ENCODE results near the gene BRD3OS.
A peak's percentile ranks its signal among the peaks of the same experiment; 100 is the strongest.

BRD3OS gene, protein sequence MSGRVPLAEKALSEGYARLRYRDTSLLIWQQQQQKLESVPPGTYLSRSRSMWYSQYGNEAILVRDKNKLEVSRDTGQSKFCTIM

DNA sequence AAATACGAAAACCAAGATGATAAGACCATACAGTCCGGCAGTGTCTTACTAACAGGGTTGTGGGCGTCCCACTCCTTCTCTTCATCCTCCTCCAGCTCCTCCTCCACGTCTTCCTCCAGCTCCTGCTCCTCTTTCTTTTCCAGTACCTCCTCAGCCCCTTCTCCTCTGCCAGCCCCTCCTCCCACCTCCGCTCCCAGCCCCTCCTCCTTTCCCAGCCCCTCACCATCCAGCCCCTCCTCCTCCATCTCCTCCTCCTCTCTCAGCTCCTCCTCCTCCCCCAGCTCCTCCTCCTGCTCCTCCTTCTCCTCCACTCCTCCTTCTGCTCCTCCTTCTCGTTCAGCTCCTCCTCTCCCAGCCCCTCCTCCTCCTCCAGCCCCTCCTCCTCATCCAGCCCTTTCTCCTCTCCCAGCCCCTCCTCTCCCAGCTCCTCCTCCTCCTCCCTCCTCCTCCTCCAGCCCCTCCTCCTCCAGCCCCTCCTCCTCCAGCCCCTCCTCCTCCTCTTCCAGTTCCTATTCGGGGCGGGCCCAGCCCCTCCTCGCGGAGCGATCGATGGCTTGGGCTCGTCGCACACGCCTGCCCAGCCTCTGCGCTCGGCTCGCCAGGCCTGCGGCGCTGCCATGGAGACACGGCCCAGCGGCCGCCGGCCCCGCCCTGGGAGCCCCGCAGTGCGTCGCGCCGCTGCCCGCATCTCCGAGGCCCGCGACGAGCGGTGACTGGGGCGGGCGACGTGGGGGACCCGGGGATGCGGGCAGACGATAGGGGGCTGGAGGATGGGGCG lies at the start of gene BRD3OS:
BRD3OS (plus strand) TSS at position 654 of the 778 bp plus-strand sequence. CDS start 1,267 bp downstream, outside the sequence.
- DNase-seq (ENCODE audit: low spot score) = peak; percentile 79

DNA sequence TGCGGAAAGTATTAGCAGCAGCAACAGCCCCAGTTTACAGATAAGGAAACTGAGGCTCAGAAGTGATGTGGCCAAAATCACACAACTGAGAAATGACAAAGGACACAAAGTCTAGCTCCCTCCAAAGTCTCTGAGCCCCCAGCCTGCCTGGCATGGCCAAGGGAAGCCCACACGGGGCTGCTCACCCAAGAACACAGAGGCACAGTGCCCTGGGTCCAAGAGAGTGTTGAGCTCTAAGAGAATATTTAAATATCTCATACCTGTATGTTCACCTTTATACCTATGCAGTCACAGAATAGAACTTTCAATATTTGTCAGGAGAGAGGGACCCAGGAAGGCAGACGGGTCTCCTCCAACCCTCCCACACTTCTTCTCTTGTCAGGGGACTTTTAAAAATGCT lies 49.8 kb upstream of the BRD3OS start:
- DNase-seq (ENCODE audit: low spot score) = no peak

DNA sequence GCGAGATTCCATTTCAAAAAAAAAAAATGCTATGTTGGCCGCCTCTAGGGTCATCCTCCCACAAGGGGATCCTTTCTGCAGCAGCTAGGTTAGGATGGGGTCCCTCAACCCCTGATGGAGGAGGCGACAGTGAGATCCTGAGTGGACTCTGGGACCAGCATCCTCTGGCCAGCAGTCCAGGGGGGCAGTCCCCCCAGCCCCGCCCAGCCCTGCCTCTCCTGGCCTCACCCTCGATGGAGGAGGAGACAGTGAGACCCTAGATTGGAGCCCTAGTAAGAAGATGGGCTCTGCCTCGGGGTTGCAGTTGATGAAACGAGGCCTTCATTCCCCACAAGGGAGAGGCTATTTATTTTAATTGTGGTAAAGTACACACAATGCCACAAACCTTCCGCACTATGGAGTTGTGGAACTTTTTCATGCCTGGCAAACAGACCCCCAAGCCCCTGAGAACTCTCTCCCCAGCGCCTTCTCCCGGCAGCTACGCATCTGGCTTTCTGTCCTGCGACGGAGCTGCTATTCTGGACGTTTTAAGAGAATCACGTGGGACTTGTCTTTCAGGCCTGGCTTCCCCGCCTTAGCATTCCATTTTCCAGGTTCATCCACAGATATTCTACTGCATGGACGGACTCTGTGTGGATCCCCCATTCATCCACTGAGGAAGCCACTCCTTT lies 49.0 kb upstream of the BRD3OS start:
- no peak for DNase-seq (ENCODE audit: low spot score)

DNA sequence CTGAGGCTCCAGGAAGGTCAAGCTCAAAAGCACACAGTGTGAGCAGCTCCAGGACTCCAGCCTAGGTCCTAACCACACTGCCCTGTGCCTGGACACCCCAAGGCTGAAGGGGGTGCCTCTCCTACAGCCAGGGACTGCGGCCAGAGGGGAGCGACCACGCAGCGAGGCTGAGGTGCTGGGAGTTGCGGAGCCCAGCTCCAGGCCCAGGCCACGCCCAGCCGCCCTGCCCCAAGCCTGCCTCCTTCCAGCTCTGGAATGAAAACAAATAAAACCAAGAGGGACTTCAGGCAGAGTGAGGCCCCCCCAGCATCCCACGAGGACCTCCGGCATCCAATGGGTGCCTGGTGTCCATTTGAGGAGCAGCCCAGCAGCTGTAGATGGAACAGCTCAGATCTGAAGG lies 48.4 kb upstream of the BRD3OS start:
- no peak for DNase-seq (ENCODE audit: low spot score)

DNA sequence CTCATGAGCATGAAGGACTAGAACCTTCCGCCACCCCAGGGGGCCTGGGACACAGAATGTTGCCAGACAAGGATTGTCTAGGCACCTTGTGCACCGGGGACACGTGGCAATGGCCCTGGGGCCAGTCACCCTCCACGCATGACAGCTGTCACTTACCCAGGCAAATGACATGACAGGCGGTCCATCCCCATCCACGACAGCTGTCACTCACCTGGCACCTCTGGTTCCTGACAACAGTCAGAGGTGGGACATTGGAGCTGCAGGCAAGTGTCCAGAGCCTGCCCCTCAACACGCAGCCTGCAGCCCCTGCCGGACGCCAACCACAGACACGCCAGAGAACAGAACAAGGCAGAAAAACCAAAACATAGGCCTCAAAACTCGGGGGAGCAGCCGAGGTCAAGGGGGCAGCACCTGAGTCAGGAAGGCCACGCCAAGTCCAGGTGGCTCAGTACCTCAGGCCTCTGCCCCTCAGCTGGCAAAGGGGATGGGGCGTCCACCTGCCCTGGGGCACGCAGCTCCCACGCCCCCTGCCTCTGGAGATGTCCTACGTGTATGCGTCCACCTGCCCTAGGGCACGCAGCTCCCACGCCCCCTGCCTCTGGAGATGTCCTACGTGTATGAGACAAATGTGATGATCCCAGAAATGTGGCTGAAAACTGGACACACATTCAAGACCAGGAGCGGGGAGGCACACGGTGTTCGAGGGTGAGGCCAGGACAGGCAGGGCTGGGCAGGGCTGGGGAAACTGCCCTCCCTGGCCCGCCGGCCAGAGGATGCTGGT lies 47.7 kb upstream of the BRD3OS start:
- DNase-seq (ENCODE audit: low spot score) = no peak

DNA sequence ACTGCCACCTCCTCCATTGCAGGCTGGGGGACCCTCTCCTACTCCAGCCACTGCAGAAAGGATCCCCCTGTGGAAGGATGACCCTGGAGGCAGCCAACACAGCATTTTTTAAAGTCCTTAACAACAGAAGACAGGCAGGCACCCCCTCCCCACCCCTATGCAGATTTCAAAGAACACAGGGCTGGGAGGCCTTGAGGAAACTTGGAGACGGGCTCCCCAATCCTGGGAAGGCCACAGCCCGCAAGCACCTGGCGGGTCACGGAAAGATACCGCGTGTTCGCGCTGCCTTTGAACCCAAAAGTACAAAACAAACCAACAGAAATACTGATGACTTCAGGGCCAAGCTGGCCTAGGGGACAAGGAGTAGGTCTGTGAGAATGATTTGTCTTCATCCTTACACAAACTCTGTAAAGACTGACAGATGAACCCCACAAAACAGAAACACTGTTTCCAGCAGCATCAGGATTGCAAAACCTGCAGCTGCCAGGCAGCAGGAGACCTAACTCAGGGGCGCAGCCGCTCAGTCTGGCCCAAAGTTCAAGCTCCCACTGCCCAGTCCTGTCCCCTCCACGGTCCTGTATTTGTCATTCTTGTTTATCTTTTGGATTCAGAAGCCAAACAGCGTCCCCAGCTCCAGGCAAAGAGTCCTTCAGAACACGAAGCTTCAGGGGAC lies 46.9 kb upstream of the BRD3OS start:
- no peak for DNase-seq (ENCODE audit: low spot score)

DNA sequence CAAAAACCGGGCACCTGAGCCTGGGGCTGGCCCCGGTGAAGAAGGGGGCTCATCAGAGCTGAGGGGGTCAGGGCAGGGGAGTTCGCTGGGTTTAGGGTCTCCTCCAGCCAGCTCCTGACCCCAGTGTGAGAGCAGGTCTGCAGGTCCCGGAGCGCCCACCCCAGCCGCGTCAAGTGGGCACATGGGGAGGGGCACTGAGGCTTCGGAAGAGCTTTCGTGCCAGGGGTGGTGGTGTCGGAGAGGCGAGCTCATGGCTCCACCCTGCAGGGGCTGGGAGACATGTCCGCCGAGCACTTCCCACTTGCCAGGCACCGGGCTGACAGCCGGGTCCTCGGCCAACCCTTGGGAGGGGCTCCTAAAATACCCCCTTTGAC lies 46.4 kb upstream of the BRD3OS start:
- DNase-seq (ENCODE audit: low spot score) = no peak

DNA sequence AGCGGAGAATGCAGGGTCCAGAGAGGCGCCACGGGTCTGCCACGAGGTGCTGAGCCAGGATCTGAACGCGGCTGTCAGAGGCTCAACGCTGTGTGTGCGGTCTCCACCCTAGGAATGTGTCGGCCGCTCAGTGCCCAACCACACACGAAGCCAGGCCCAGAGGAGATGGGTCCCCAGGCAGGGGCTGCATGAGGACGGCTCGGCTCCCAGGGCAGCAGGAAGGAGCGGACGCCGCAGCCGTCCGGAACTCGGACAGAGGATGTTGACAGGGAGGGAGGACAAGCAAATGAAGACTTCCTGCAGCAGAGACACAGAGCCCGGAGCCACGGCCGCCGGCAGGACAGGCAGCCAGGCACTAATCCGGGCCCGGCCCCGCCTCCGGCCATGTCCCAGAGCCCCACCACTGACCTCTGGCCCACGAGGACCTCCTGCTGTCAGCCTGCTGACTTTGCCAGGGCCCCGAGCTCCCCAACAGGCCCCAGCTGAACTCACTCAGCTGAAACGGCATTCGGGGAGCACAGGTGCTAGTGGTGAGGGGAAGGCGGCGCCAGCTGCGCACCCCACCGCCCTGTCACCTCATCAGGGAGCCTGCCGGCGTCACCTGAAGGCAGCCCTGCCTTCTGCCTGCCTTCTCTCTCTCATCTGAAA lies 45.9 kb upstream of the BRD3OS start:
- DNase-seq (ENCODE audit: low spot score) = no peak

DNA sequence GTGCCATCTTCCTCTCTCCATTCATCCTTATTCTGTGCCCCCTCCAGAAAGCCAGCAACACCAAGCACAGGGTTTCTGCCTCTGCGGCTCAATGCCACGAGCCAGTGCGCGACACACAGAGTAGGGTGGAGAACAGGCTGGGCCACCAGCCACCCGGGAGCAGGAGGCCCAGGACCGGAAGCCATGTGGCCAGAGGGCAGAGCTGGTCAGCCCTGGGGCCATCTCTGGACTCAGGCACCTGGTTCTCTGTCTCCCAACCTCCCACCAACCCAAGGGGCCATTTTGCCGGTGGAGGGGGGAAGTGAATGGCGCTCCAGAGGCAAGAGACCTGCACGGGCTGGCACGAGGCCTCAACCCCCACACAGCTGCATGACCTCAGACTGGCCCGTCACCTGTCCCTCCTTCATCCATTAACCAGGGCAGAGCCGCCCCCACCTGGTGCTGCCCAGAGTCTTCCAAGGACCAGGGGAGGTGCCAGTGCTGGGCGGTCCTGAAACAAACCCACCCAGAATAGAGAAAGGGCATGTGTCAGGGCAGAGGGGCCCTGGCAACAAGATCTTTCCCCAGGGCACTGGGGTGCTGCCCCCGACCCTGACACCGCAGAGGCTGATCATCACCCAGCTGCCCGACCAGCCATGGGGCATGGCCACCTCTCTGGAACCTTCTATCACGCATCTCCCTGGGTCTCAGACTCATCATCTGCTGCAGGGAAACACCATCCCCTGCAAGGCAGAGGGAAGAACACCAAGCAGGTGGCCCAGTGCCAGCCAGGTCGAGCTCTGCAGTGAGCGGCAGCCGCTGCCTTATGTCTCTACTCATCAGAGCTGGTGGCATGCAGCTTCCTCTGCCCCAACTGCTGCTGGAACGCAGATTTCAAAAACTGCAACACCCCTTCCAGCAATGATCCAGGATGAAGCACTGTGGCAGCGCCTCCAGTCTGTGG lies 45.1 kb upstream of the BRD3OS start:
- no peak for DNase-seq (ENCODE audit: low spot score)

DNA sequence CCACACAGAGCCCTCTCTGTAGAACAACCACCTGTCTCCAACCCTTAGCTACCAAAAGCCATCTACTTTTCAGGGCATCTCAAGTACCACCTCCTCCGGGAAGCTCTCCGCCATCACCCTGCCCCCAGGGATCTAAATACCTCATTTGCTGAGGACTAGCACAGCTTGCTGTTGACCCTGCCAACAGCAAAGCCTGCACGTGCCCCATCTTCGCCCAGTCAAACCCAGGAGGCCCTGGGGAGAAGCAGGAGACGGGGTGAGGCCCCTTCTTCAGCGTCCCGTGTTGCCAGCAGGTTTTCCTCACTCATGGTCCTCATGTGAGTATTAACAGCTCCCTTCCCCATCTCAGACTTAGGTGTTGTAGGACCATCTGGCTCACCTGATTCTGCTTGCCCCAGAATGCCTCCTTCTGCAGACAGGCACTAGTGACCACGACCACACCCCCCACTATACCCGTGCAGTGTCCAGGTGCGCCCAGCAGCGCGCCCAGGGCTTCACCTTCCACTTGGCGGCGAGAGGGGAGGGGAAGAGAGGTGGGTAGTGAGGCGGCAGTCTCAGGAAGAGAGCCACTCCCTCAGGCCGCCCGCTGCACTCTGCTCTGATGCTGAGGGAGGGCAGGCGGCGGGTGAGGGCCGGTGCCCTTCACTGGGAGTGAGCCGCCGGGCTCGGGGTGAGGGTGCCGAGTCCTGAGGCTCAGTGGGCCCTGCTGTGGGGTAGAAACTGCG lies 44.3 kb upstream of the BRD3OS start:
- no peak for DNase-seq (ENCODE audit: low spot score)

DNA sequence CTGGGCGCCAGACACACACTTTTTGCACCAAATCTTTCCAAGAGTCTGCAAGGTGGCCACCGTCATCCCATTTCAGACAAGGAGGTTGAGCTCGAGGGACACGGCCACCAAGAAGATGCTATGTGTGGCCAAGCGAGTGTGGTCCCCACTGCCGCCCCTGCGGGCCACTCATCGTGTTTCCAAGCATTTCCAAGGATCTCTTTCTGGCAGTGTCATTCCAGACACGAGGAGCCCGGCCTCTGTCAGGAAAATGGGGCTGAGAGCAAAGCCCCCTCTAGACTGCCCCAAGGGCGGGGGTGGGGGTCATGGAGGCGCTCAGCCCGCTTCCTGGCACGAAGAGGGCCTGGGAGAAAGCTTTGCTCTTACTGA lies 43.7 kb upstream of the BRD3OS start:
- no peak for DNase-seq (ENCODE audit: low spot score)

DNA sequence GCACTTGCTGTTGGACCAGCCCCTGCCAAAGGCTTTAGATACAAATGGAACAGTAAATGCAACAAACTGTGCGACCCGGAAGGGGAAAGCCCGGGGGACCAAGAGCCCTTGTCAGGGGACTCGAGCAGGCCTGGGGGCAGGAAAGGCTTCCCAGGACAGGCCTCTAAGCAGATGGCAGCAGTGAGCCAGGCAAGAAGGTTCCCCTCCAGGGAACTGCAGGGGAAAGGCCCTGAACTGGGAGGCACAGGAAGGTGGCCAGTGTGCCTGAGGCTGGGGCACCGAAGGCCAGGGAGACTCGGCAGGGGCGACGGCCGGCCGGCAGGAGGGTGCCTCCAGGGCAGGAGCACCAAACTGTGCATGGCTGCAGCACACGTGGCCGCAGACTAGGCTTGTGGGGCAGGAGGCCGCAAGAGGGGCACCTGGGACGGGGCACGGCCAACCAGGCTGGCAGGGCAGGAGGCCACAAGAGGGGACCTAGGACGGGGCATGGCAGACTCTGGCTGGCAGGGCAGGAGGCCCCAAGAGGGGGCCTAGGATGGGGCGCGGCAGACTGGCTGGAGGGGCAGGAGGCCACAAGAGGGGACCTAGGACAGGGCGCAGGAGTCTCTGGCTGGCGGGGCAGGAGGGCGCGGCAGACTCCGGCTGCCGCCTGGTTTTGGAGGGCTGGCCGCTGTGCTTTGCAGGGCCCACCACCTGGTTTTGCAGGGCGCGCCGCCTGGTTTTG lies 43.2 kb upstream of the BRD3OS start:
- no peak for DNase-seq (ENCODE audit: low spot score)

DNA sequence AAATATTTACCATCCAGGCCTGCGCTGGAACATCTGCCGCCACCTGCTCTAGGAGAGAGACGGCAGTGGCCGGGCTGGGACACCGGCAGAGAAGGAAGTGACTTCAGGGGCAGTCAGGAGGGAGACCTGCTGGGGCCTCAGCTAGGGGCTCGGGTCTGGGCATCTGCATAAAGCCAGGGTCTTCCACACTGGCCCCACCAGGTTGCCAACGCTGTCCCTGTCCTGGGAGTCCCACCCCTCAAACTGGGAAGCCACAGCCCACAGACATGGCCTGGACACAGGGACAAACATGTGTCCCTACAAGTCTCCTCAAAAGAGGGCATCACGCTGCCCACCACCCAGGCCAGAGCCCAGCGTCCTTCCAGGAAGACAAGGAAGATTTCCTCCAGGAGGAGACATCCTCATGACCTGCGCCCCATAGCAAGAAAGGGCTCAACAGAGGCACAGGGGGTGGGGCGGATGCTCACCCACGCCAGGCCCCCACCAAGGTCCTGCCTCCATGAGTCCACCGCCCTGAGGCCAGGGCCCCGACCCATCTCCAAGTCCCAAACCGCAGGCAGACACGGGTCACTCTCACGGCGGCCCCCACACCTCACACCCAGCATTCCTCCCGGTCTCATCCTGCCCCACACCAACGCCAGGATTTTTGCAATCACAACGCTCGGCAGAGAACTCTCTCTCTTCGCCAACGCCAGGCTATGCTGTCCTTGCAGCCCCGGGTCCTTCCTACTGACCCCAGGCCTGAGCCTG lies 42.1 kb upstream of the BRD3OS start:
- DNase-seq (ENCODE audit: low spot score) = no peak

DNA sequence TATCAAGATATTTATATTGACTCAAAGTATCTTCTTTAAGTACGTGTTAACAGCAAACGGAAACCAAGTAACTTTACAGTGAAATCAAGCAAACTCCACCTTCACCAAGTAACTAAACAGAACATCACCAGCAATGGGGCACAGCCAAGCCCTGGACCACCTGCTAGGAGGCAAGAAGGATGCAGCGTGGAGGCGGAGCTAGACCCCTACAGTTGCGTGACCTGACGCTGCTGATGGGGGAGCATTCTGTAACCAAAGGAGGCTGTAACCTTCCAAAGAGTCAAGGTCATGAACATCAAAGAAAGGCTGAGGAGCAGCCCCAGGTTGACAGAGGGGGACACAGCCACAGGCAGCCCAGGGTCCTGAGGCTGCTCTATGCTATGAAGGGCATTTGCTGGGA lies 39.2 kb upstream of the BRD3OS start:
- no peak for DNase-seq (ENCODE audit: low spot score)

DNA sequence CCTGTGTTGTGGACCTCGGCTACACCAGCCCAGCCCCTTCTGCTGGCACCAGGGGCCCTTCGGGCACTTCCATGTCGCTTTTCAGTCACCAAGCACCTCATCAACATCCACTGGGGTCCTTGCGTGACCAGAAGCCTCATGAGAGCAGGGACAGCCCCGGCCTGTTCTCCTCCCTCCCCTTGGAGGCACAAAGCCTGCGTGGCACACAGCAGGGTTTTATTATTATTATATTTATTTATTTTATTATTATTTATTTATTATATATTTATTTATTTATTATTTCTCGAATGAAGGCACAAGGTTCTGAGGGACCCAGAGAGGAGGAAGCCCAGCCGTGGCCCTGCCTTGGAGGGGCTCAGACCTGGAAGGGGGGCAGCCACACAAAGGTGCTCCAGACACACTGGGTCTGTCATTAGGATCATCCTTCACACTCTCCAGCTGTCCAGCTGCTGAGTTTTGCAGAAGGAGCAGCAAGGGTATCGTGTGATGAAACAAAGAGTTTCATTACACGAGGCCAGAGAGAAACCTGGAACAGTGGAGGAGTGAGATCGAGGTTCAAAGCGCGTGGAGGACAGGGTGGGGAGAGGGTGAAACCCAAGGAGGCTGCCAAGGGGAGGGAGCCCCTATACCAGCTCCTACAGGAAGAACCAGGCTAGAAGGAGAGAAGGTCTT lies 38.4 kb upstream of the BRD3OS start:
- DNase-seq (ENCODE audit: low spot score) = no peak

DNA sequence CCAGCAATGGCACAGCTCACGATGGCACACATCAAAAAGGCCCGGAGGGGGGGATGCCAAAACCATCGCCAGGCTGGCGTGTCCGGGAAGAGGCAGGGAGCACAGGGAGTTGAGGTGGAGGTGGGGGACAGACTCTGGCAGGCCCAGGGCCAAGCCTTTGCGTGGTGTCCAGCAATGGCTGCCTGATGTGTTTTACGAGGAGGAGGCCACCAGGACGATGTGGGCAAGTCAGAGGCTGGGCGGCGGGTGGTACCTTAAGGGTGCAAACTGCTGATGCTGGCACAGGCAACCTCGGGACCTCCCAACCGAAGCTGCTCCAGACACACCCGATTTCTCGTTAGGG lies 37.9 kb upstream of the BRD3OS start:
- no peak for DNase-seq (ENCODE audit: low spot score)

DNA sequence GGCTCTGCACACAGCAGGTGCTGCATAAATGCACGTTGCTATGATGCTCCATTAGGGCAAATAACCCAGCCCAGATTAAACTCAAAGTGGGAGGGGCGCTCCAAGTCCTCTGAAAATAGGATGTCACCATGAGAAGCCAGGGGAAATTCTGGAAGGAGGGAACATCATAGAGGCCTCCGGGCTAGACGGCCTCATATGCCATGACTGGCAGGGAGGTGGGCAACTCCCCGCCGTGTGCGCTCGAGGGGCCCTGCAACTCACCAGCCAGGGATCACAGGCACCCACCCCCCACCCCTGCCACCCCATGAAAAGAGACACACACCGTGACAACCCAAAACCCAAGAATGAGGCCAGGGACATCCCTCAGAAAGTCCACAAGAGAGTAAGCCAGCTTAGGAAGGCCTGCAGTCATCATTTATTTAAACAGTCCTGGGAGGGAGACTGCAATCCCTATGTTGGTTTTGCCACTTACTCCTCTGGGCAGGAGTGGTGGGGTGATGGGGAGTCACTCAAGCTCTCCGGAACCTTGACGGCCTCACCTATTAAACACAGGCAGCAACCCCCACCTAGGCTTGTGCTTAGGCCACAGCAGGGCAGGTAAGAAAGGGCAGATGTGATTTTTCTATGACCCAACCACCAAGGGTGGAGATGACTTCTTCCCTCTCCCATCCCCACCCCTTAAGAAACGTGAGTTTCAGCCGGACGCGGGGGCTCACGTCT lies 37.2 kb upstream of the BRD3OS start:
- DNase-seq (ENCODE audit: low spot score) = no peak
